ENCODE data around the gene ANAPC1.
"Not testable (repeated sequence)": the region's sequence is repeated elsewhere in the genome, so short reads cannot be mapped to it uniquely, and the experiment has no call there.

DNA sequence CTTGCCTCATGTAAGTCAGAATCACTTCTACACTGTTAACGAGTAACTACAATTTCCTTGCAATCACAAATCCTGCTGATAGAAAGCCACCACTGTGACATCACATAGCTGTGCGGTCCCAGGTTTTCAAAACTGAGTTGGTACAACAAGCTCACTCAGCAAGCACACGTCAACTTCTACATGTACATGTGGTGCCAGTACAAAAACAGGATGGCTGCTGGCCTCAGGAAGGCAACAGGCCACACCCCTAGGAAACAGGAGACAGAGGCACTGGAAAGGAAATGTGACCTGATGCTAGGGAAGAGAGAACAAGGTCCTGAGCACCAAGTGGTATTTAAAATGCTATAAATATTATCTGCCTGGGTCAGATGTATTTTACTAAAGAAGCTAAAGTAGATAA lies 107.7 kb downstream of the ANAPC1 start:
- TF ChIP-seq, protein P1, sequence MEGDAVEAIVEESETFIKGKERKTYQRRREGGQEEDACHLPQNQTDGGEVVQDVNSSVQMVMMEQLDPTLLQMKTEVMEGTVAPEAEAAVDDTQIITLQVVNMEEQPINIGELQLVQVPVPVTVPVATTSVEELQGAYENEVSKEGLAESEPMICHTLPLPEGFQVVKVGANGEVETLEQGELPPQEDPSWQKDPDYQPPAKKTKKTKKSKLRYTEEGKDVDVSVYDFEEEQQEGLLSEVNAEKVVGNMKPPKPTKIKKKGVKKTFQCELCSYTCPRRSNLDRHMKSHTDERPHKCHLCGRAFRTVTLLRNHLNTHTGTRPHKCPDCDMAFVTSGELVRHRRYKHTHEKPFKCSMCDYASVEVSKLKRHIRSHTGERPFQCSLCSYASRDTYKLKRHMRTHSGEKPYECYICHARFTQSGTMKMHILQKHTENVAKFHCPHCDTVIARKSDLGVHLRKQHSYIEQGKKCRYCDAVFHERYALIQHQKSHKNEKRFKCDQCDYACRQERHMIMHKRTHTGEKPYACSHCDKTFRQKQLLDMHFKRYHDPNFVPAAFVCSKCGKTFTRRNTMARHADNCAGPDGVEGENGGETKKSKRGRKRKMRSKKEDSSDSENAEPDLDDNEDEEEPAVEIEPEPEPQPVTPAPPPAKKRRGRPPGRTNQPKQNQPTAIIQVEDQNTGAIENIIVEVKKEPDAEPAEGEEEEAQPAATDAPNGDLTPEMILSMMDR (IDR thresholded peaks at IDR 0.05): not testable (repeated sequence)
- TF ChIP-seq POLR2A (IDR thresholded peaks at IDR 0.05): not testable (repeated sequence)
